Head of caudate nucleus (tissue), 42 donors: Measurements from ENCODE around the gene FRMPD4.

Source experiments
- DNase-seq, 42 donors: peaks; one replicate each; pipeline versions ENCODE4 v3.0.0 to v3.0.0-alpha.2; 2020 to 2021; ENCODE audit warnings: mixed read lengths in 7 of 42
- intact Hi-C: fragments of 100-400 bp; cut with DNase I; formaldehyde crosslinking; loops from one replicate; pipeline ENCODE4 v1.15.0; 2022

Gene FRMPD4

DNA sequence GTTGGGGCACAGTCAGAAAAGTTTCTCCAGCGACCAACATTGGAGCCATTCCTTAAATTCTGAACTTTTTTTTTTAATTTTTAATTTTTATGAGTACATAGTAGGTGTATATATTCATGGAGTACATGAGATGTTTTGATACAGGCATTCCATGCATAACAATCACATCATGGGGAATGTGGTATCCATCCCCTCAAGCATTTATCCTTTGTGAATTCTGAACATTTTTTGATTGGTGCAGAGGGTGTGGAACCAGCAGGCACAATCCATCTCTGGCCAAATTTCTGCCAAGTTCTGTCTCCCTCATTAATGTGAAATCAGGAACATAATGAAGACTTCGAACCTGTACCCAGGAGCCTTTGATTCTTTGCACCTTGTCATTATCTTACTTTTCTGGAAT is 267.0 kb downstream of the FRMPD4 start:
- no peak for DNase-seq
- intact Hi-C loops: no loop called here

DNA sequence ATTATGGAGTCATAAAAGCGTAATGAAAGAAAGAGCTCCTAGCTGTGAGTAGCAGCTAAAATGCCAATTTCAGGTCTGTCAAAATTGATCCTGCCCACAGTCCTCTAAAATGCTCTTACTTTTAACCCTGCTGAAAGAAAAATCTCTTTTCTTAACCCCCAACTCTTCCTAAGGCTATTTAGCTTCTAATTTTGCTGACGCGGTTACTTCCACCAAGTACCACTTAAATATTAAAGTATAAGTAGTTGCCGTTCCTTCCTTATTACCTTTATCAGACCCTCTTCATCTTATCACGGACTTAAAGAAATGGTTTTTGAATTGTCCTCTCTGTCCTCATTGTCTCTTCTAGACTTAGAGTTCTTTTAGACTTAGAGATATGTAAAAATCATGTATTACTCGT is 272.2 kb downstream of the FRMPD4 start:
- intact Hi-C loops: no loop called here
- DNase-seq: no peak

DNA sequence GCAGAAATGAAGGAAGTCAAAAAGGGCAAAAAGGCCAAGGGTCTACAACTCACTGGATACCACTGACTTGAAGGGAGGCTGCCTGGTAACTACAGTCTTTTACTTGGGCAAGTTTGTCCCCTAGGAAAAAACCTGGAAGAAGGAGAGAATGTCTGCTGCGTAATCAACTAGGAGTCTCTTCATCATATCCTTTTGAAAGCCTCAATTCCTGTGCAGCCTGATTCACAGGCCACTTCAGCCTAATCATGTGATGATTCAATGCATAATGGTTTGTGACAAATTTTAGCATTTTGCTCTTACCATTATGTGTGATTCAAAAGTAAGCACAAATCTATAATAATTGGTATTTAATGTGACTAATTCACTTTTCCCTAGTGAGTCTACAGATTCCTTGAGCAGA is 273.6 kb downstream of the FRMPD4 start:
- intact Hi-C loops: no loop called here
- no peak for DNase-seq

DNA sequence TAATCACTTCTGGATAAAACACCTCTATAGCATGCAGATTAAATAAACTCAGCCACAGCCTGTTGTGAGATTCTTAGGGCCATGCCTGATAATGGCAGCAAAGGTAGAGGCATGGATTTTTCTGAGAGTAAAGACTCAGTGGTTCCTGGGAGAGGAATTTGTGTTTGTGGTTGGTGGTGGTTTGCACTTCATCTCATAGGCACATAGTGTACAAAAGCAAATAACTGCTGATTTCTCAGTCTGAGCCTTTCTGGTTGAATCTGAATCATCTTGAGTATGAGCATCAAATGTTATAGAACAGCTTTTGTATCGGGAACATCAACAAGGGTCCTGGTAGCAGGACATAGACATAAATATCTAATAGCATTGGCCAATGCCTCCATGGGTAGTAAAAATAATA is 274.3 kb downstream of the FRMPD4 start:
- DNase-seq: no peak
- intact Hi-C loops: no loop called here

DNA sequence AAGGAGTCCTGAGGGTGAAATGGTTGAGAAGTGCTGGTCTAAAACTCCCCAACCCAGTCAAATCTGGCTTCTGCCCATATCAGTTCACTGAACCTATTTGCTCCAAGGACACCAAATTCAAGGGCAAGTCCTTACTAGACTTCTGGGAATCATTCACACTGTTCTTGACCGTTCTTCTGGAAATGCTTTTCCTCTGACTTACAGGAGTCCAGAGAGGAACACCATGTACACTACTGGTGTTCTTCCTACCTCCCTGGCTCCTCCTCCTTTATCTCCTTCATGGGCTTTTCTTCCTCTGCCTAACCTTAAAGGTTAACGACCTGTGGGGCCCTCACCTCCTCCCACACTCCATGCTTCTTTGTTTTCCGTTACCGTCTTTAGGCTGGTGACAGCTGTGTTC is 281.3 kb downstream of the FRMPD4 start:
- intact Hi-C loops: no loop called here
- DNase-seq: no peak

DNA sequence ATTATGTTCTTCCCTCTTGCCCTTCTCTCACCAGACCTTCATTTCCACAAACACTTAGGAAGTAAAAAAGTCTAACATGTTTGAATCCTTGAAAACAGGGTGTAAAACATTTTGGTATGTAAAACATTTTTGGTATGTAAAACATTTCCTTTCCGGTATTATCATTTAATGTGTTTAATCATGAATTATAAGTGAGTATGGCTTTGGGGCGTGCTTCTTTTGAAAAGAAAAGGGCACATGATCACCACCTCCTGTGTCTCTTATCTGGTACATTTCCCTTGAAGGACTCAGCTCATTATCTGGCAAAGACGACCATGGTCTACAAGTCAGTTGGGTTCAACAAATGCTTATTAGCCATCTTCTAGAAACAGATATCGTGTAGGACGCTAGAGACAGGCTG is 283.6 kb downstream of the FRMPD4 start:
- DNase-seq: no peak
- intact Hi-C loops: no loop called here

DNA sequence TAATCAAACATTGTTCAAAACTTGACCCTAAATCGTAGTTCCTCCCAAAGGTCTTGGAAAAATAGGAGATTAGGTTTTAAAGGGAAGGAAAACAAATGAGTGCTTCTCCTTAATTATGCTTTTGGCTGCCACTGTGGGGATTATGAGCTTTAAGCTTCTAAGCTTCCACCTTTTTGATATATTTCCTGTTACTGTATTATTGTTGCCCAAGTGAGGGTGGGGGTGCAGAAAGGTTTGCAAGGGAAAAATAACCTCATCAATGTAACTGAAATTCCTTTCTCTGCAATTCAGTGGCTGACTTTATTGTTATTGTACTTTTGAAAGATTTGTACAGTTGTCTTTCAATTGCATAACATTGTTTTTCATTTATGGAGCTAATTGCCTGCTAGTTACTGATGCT is 285.1 kb downstream of the FRMPD4 start:
- intact Hi-C loops: no loop called here
- no peak for DNase-seq

DNA sequence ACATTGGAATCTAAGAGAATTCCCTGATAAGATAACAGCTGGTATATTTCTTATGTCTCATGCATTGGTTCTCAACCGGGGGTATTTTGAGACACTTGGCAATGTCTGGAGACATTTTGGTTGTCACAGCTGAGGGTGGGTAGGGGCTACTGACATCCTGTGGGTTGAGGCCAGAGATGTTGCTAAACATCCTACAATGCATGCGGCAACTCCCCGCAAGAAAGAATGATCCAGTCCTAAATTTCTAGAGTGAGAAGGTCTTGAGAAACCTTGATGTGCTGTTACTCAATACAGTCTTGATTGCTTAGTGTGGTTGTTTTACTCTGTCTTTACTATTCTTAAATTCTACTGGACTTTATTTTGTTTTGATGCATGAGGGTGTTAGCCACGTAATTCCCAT is 287.2 kb downstream of the FRMPD4 start:
- no peak for DNase-seq
- intact Hi-C loops: no loop called here

DNA sequence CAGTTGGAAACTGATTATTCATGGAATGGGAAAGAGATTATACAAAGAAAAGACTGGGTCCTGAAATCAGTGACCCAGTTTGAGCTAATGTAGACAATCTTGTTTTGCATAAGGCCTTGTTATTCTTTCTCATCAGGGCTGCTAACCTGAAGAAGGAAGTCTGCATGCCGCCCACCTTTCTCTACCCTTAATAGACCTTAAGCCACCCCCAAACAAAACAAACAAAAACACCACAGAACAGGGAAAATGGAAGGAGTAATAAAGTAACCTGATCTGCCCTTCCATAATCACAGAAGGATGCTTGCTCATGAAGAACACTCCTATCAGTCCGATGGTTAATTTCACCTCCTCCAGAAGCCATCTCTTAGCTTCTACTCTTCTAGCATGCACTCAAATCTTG is 288.1 kb downstream of the FRMPD4 start:
- intact Hi-C loops: no loop called here
- no peak for DNase-seq

DNA sequence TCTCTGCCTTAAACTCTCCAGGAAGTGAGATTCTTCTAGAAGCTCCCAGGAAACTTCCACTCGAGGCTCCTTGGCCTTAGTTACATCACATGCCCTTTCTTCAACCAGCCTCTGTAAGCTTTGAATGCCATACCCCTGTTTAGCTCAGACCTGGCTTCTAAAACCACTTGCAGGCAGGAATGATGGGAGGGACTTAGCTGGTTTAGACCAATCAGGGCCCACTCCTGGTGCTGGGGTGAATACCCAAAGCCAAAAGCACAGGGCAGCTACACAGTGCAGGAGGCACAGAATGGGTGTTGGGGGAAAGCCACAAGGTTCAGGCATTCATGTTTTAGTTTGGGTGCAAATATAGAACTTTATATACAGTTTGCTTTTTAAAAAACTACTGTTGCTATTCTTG is 296.2 kb downstream of the FRMPD4 start:
- DNase-seq: no peak
- intact Hi-C loops: no loop called here

DNA sequence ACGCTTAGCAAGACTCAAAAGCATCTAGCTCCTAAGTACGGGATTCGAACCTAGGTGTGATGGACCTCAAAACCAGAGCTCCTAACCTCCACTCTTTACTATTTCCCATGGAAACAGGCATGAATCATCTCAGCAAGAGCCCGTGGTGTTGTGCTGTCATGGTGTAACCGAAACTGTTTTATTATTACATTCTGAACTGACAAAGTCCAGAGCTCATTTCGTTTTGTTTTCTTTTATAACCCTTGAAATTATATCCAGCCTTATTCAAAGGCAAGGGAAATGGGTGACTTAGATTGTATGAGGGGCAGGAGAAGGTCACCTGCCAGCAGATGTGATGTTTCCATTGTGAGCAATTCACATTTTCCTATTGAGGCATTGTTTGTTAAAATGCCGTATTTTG is 301.1 kb downstream of the FRMPD4 start:
- intact Hi-C loops: no loop called here
- DNase-seq: no peak

DNA sequence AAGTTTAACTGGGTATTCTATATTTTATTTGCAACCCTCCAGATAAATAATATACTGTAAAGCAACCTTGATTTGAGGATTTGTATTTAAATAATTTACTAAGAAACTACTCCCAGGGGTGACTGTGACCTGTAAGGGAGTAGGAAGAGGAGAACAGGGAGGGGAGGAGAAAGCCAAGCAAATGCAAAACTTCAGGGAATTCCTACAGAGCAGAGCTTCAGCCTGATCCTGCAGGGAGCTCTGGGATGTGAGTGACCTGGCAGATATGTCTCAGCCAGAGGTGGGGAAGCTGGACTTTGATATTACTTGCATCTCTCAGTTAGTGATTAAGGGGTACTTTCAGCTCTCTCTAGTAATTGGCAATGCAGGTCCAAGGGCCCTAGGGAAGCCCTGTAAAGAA is 302.0 kb downstream of the FRMPD4 start:
- DNase-seq: no peak

DNA sequence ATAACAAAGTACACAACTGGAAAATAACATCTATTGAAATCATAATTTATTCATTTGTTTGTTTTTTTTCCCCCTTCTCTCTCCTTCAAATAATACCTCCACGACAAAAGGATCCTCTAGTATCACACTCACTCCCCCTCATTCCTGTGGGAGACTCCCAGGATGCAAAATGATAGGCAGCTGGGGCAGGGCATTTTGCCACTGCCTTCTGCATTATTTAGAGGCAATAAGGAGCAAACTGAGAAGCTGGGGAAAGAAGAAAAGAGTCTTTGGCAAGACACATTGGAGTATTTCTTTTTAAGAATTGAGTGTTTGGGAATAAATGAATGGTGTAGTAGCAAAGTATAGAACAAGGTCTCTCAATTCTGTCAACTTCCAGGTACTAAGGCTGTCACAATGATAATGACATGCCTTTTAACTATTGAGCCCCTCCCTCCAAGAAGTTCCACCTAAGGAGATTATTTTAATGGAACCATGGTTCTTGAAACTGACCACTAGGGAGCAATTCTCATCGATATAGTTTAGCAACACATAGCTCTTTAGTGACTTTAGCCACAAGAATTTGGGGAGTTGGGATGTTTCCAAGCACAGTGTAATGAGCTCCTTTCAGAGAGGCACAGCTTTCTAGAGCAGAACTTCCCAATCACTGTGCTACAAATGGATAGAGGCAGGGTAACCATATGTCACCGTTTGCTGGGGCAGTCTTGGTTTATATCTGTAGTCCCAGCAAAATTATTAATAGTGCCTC is 303.3 kb downstream of the FRMPD4 start:
- intact Hi-C loops: no loop called here
- DNase-seq: no peak

More for the DNA sequence above, 302.0 kb downstream of the FRMPD4 start:
- intact Hi-C loops: no loop called here

DNA sequence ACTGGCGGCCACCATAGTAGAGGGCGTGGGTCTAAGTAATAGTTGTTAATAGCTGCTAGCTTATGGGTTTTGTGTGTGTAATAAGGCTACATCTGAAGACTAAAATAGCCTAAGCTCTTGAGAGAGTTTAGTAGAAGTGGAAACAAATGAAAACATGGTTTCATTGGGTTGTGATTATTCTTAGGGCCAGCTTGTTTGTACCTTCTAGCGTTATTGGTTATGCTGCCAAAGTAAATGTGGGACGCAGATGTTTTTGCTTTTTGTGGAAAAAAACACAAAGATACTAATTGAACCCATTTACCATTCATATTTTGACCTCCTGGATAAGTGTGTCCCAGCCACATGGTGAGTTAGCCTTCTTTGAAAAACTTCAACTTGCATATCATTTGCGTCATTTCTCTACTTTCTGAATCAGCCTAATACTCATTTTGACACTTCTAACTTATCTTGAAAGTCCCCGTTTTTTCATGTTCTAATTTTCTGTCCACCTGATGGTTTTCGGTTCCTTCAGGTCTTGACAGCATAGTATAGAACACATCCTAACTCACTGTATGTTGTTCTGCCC is 305.3 kb downstream of the FRMPD4 start:
- no peak for DNase-seq
- intact Hi-C loops: no loop called here

DNA sequence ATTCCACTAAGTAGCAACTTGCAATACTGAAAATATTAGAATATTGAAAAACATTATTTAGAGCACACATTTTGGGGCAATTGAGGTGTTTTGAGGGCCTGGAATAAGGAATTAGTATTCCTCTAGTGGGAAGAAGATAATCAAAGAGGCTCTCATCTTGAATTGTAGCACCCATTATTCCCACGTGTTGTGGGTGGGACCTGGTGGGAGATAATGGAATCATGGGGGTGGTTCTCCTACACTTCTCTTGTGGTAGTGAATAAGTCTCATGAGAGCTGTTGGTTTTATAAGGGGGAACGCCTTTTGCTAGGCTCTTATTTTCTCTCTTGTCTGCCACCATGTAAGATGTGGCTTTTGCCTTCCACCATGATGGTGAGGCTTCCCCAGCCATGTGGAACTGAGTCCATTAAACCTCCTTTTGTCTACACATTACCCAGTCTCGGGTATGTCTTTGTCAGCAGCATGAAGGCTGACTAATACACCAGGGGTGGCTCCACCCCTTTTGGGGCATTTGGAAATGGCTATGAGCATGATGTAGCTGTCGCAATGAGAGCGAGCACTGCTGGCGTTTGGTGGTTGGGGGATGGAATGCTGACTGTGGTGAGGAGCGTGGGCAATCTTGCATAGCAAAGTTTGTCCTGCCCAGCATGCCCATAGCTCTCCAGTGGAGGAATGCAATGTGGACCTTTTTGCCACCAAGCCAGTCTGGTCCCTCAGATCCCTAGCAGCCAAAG is 308.2 kb downstream of the FRMPD4 start:
- no peak for DNase-seq
- intact Hi-C loops: no loop called here

DNA sequence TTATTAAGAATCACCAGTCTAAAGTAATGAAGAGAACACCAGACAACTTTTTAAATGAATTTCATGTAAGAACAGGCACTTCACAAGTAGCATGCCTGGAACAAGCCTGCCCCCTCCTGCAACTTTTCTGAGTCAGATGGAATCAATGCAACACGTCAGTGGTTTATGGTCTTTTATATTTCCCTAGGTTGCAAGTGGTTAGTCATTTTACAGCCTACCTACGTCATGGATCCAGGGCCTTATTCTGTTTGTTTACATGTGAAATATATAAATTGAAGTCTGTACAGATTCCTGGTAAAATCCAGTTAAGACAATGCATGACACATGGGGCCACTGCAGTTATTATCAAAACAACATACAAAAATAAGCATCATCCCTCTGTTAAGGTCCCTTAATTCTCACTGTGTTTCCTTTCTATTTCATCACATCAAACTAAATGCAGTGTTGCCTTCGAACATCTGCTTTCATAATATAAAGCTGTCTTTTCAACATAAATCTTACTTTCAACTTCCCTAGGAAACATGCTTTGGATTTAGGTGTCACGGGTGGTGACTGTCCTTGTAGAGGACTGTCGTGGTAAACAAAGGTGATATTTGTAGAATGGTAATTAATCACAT is 309.3 kb downstream of the FRMPD4 start:
- intact Hi-C loops: no loop called here
- DNase-seq: no peak

DNA sequence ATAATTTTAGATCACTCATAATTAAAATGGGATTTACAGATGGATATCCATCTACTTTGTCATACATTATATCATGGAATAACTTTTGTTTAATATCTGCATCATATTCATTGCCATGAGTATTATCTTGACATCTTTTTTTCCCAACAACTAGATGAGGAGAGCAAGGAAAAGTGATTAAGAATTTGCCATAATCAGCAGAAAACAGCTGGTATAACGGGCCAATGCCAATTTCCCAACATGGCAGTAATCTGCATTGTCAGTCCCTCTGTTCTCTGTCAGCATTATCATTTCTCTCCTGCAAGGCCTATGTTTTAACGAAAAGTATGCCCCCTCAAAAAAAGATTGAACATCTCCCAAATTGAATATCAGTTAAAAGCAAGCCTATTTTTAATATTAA is 314.0 kb downstream of the FRMPD4 start:
- intact Hi-C loops: no loop called here
- DNase-seq: no peak

DNA sequence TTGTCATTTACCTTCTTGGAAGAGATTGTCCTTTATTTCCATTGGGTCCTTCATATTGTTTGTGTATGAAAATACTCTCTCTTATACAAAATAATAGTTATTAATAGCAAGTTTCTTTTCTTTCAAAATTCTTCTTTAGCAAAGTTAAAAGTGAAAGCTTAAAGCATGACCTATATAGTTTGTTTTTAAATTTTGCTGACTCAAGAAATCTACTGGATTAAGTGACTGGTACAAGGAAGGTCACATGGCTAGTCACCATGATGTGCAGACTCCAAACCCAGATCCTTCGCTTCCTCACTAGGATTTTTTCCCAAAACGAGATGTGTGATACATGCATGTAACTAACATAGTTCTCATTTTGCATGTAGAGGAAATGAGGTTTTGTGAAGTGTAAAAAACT is 322.7 kb downstream of the FRMPD4 start:
- intact Hi-C loops: no loop called here
- DNase-seq: no peak

DNA sequence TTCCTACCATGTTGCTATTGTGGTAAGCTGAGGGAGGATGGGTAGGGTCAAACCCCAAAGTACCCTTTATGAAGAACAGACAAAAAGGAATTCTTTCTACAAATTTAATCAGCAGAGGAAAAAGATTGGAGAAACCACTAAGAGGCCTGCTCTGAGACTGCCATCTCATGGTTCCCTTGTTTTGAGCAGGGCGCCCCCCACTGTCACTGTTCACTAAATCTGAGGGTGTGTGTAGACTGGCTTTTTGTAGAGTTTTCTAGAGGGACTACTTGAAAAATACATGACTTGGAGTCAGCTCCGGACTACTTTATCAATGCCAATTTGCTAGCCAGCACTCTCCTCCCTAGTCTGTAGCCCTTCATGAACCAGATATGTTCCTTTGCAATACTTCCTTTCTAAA is 324.8 kb downstream of the FRMPD4 start:
- intact Hi-C loops: no loop called here
- no peak for DNase-seq

DNA sequence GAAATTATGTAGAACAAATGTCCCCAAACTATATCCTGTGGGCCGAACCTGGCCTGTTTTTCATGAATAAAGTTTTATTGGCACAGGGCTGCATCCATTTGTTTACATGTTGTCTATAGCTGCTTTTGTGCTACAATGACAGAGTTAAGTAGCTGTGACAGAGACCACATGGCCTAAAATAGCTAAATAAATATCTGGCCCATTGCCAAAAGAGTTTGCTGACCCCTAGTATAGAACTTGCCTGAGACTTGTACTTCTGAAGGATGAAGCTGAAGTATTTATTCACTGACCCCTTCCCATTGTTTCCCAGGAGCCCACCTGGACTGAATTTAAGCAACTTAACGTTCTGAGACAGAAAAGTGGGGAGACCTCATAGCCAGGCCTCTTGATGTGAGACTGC is 325.6 kb downstream of the FRMPD4 start:
- DNase-seq: no peak
- intact Hi-C loops: no loop called here
